Gastroesophageal sphincter (tissue), 3 donors: Measurements from ENCODE around the gene RECQL5.

Experiments used
- POLR2A ChIP-seq, 2 donors: fragments of 450-650 bp; IDR thresholded peaks; one replicate each; pipeline ENCODE4 v1.6.1; 2017; ENCODE audit warnings: antibody characterized with exemption in 2 of 2, mild to moderate bottlenecking in 2 of 2, moderate library complexity in 1 of 2
- POLR2AphosphoS5 ChIP-seq: sonication (generic); formaldehyde crosslinking; IDR thresholded peaks from one replicate; pipeline ENCODE4 v1.6.1; 2017; ENCODE audit warnings: antibody characterized with exemption
- TF ChIP-seq, protein P1 (sequence below), 4 experiments: fragments of 200-600 bp in 2 of 4; fragments of 450-650 bp in 2 of 4; sonication (generic) in 1 of 4; IDR thresholded peaks; one replicate each; pipeline ENCODE4 v1.5.1; 2017 to 2019; ENCODE audit warnings: antibody characterized with exemption in 4 of 4, mild to moderate bottlenecking in 2 of 4, moderate library complexity in 2 of 4

DNA sequence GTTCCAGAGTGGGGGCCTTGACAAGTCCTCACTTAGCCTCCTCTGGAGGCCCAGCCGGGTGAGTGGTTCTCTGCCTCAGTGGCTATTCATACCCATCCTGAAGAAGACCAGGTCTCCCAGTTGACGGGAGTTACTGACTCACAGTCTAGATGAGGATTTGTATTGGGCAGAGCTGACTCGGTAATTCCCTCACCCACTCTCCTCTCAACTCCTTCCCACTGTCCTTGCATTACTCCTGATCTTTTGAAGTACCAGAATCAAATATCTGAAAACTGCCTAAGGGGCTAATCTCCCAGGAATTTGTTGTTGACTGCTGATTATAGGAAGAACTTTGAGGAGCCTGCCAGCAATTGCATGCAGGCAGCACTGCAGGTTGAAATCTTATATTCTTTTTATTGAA, 14.3 kb upstream of the RECQL5 start:
- TF ChIP-seq, protein P1, sequence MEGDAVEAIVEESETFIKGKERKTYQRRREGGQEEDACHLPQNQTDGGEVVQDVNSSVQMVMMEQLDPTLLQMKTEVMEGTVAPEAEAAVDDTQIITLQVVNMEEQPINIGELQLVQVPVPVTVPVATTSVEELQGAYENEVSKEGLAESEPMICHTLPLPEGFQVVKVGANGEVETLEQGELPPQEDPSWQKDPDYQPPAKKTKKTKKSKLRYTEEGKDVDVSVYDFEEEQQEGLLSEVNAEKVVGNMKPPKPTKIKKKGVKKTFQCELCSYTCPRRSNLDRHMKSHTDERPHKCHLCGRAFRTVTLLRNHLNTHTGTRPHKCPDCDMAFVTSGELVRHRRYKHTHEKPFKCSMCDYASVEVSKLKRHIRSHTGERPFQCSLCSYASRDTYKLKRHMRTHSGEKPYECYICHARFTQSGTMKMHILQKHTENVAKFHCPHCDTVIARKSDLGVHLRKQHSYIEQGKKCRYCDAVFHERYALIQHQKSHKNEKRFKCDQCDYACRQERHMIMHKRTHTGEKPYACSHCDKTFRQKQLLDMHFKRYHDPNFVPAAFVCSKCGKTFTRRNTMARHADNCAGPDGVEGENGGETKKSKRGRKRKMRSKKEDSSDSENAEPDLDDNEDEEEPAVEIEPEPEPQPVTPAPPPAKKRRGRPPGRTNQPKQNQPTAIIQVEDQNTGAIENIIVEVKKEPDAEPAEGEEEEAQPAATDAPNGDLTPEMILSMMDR (IDR thresholded peaks at IDR 0.05) = no peak
- TF ChIP-seq POLR2AphosphoS5 = no peak
- TF ChIP-seq POLR2A (IDR thresholded peaks at IDR 0.05) = no peak
